HG02870 (cell line): ENCODE data around the gene RAB9A.
"Not testable (repeated sequence)": the region's sequence is repeated elsewhere in the genome, so short reads cannot be mapped to it uniquely, and the experiment has no call there.

ENCODE experiments used
- ATAC-seq: cut with Tn5 transposase; IDR thresholded peaks from one replicate; pipeline ENCODE4 v1.9.1; 2021; ENCODE audit warnings: mild to moderate bottlenecking, moderate library complexity; ENCODE audit not compliant: unreplicated experiment

Gene RAB9A

GRCh38 chrX:13699183-13699826, 10.4 kb downstream of the RAB9A start:
- peak; percentile 45 for ATAC-seq

GRCh38 chrX:13700380-13700779, 11.5 kb downstream of the RAB9A start:
- ATAC-seq = no peak

GRCh38 chrX:13702111-13702789, 13.3 kb downstream of the RAB9A start:
- no peak for ATAC-seq

- no peak for ATAC-seq
These were observed 14.2 kb downstream of the RAB9A start for GRCh38 chrX:13703135-13703534.

GRCh38 chrX:13703589-13703988, 14.7 kb downstream of the RAB9A start:
- ATAC-seq = no peak

GRCh38 chrX:13711141-13711540, 22.2 kb downstream of the RAB9A start:
- ATAC-seq = no peak

GRCh38 chrX:13716455-13716854, 27.5 kb downstream of the RAB9A start:
- ATAC-seq = no peak

- no peak for ATAC-seq
These were observed 28.0 kb downstream of the RAB9A start for GRCh38 chrX:13716905-13717304.

- ATAC-seq = no peak
These were observed 29.0 kb downstream of the RAB9A start for GRCh38 chrX:13717700-13718472.

- no peak for ATAC-seq
These were observed 30.4 kb downstream of the RAB9A start for GRCh38 chrX:13719192-13719856.

GRCh38 chrX:13721371-13721770, 32.4 kb downstream of the RAB9A start:
- no peak for ATAC-seq

GRCh38 chrX:13721819-13722519, 33.0 kb downstream of the RAB9A start:
- ATAC-seq = no peak

- ATAC-seq = not testable (repeated sequence)
These were observed 36.0 kb downstream of the RAB9A start for GRCh38 chrX:13724878-13725277.

GRCh38 chrX:13726583-13726982, 37.7 kb downstream of the RAB9A start:
- not testable (repeated sequence) for ATAC-seq

- ATAC-seq = not testable (repeated sequence)
These were observed 41.6 kb downstream of the RAB9A start for GRCh38 chrX:13730523-13730922.

- ATAC-seq = no peak
These were observed 43.5 kb downstream of the RAB9A start for GRCh38 chrX:13732246-13733067.

- no peak for ATAC-seq
These were observed 44.6 kb downstream of the RAB9A start for GRCh38 chrX:13733506-13733905.

- peak; percentile 85 for ATAC-seq
These were observed 45.6 kb downstream of the RAB9A start, which contains the start of the genes OFD1 and TRAPPC2 for GRCh38 chrX:13734278-13735172. Gene OFD1 (plus strand): TSS chrX:13734748. CDS start chrX:13735072, 324 bp downstream. Gene TRAPPC2 (minus strand): TSS chrX:13734620. CDS start chrX:13719963, 14,657 bp downstream.

- ATAC-seq = no peak
These were observed 52.8 kb downstream of the RAB9A start for GRCh38 chrX:13741695-13742094.
